Mesenteric fat pad (tissue), 1 donor: ENCODE measurements around the gene MRPL58. TPM values are rescaled to one million over a fixed set of nuclear protein-coding genes. Genes with fewer than 3 reads are reported as not detected.

ENCODE experiments used
- total RNA-seq: library from RNA; stranded (reverse); fragmentation: NEBNext Ultra II Directional; extraction: Animal tissue kit (Norgen Biotek cat#: 25700); gene quantifications from one replicate; pipeline ENCODE4 v1.2.1, GENCODE V29; 2021
- donor health status: DM: yes; HTN: yes; CAD: no.

The MRPL58 gene
- total RNA-seq, 1 donor from 2014 or later, result 26.4 TPM

Other genes starting within 250 kb of the MRPL58 start
- 37.8 TPM for gene NAT9, start 236.3 kb upstream of the MRPL58 start, total RNA-seq
- 0.45 TPM for gene GRIN2C, start 152.8 kb upstream of the MRPL58 start, total RNA-seq
- gene FDXR, start 139.7 kb upstream of the MRPL58 start, total RNA-seq, result 5.2 TPM
- gene FADS6, start 119.0 kb upstream of the MRPL58 start, total RNA-seq, result not detected
- gene USH1G, start 89.4 kb upstream of the MRPL58 start, total RNA-seq, result not detected
- not detected for gene OTOP2, start 88.4 kb upstream of the MRPL58 start, total RNA-seq
- gene OTOP3, start 76.8 kb upstream of the MRPL58 start, total RNA-seq, result not detected
- gene HID1, start 39.9 kb upstream of the MRPL58 start, total RNA-seq, result 14.4 TPM
- gene CDR2L, start 25.0 kb upstream of the MRPL58 start, total RNA-seq, result 29.9 TPM
- gene ATP5PD, start 34.3 kb downstream of the MRPL58 start, total RNA-seq, result 310 TPM
- gene KCTD2, start 34.6 kb downstream of the MRPL58 start, total RNA-seq, result 34.7 TPM
- gene SLC16A5, start 75.3 kb downstream of the MRPL58 start, total RNA-seq, result 12.3 TPM
- gene ARMC7, start 97.3 kb downstream of the MRPL58 start, total RNA-seq, result 7.9 TPM
- gene NT5C, start 119.1 kb downstream of the MRPL58 start, total RNA-seq, result 33.5 TPM
- 28.6 TPM for gene JPT1, start 141.8 kb downstream of the MRPL58 start, total RNA-seq
- gene SUMO2, start 170.3 kb downstream of the MRPL58 start, total RNA-seq, result 265 TPM
- gene NUP85, start 193.0 kb downstream of the MRPL58 start, total RNA-seq, result 60.2 TPM
- gene GGA3, start 248.9 kb downstream of the MRPL58 start, total RNA-seq, result 42.8 TPM
- 45.7 TPM for gene MRPS7, start 249.2 kb downstream of the MRPL58 start, total RNA-seq